IMR-90 (cell line): Measurements from ENCODE around the gene PLXNB3. TPM values are rescaled to one million over a fixed set of nuclear protein-coding genes. Genes with fewer than 3 reads are reported as not detected.

Experiments
- ATAC-seq: fragments of 200-7000 bp; cut with Tn5 transposase; 2 replicates; pipeline ENCODE4 v1.9.1; 2020; ENCODE audit warnings: low read depth, mild to moderate bottlenecking, moderate library complexity
- BruUV-seq: library from RNA; stranded (reverse); fragments of 400-500 nt; replicated peaks from 2 replicates; lab custom pipeline; 2021; lab: Mats Ljungman, UMichigan
- CTCF ChIA-PET: fragments of 300-600 bp; formaldehyde crosslinking; extraction: SDS; loops from one replicate; lab custom pipeline; 2021; ENCODE audit warnings: antibody characterized with exemption; lab: Yijun Ruan, JAX
- POLR2A ChIA-PET: fragments of 300-600 bp; sonication (Branson Sonifier 250); formaldehyde crosslinking; loops from one replicate; lab custom pipeline; 2022; ENCODE audit warnings: antibody characterized with exemption; ENCODE audit not compliant: unreplicated experiment; lab: Charles Lee
- DNase-seq: peaks from one replicate; pipeline ENCODE4 v3.0.0; 2013
- H2AFZ ChIP-seq: replicated peaks from 2 replicates; pipeline ENCODE3; 2013; ENCODE audit warnings: low read length, mild to moderate bottlenecking; ENCODE audit not compliant: poor library complexity
- H2AK5ac ChIP-seq: 2 replicates; pipeline ENCODE4 v1.6.1; 2013; ENCODE audit warnings: low read depth, low read length, inconsistent platforms
- H2AK9ac ChIP-seq: replicated peaks from 2 replicates; pipeline ENCODE3; 2013; ENCODE audit warnings: mild to moderate bottlenecking, low read depth, low read length, moderate library complexity; ENCODE audit not compliant: poor library complexity
- H2BK120ac ChIP-seq: 2 replicates; pipeline ENCODE4 v1.6.1; 2013; ENCODE audit warnings: low read depth, low read length, inconsistent platforms
- H2BK15ac ChIP-seq: 3 replicates; pipeline ENCODE4 v1.6.1; 2013; ENCODE audit warnings: low read depth, low read length, inconsistent platforms
- H2BK20ac ChIP-seq: 2 replicates; pipeline ENCODE4 v1.6.1; 2013; ENCODE audit warnings: low read depth, mild to moderate bottlenecking, inconsistent platforms, low read length, moderate library complexity
- H2BK5ac ChIP-seq: 2 replicates; pipeline ENCODE4 v1.6.1; 2013; ENCODE audit warnings: mild to moderate bottlenecking, low read depth, low read length, inconsistent platforms; ENCODE audit not compliant: poor library complexity, severe bottlenecking
- H3K14ac ChIP-seq: replicated peaks from 2 replicates; pipeline ENCODE4 v1.6.1; 2013; ENCODE audit warnings: low read depth, low read length, inconsistent platforms
- H3K18ac ChIP-seq: 2 replicates; pipeline ENCODE4 v1.6.1; 2013; ENCODE audit warnings: low read depth, low read length, control low read depth
- H3K23ac ChIP-seq: 2 replicates; pipeline ENCODE4 v1.6.1; 2013; ENCODE audit warnings: low read depth, low read length, inconsistent platforms
- H3K27ac ChIP-seq: 2 replicates; pipeline ENCODE4 v1.5.1; 2013; ENCODE audit warnings: mild to moderate bottlenecking, control low read depth, low read length; ENCODE audit not compliant: insufficient read depth
- H3K27me3 ChIP-seq: 2 replicates; pipeline ENCODE4 v1.6.1; 2013; ENCODE audit warnings: low read length; ENCODE audit not compliant: control insufficient read depth, insufficient read depth
- H3K36me3 ChIP-seq: 2 replicates; pipeline ENCODE4 v1.6.1; 2013; ENCODE audit warnings: low read length, mixed read lengths; ENCODE audit not compliant: control insufficient read depth, insufficient read depth
- H3K4ac ChIP-seq: 2 replicates; pipeline ENCODE4 v1.6.1; 2013; ENCODE audit warnings: low read depth, low read length, inconsistent platforms
- H3K4me1 ChIP-seq: 2 replicates; pipeline ENCODE4 v1.6.1; 2013; ENCODE audit warnings: low read length, mixed read lengths; ENCODE audit not compliant: control insufficient read depth, insufficient read depth
- H3K4me2 ChIP-seq: 2 replicates; pipeline ENCODE4 v1.6.1; 2013; ENCODE audit warnings: low read depth, mild to moderate bottlenecking, control low read depth, low read length, moderate library complexity
- H3K4me3 ChIP-seq: 2 replicates; pipeline ENCODE4 v1.5.1; 2013; ENCODE audit warnings: low read depth, mild to moderate bottlenecking, control low read depth, low read length, moderate library complexity; ENCODE audit not compliant: insufficient read depth
- H3K56ac ChIP-seq: 2 replicates; pipeline ENCODE4 v1.6.1; 2013; ENCODE audit warnings: low read length, inconsistent platforms; ENCODE audit not compliant: insufficient read depth; ENCODE audit errors: extremely low read depth
- H3K79me1 ChIP-seq, 2 experiments: 2 replicates each; pipeline ENCODE4 v1.6.1; 2013; ENCODE audit warnings: low read length in 2 of 2, inconsistent platforms in 1 of 2, low read depth in 1 of 2
- H3K9ac ChIP-seq: 2 replicates; pipeline ENCODE4 v1.6.1; 2013; ENCODE audit warnings: low read depth, low read length, control low read depth
- H3K9me1 ChIP-seq: 2 replicates; pipeline ENCODE4 v1.6.1; 2013; ENCODE audit warnings: low read length, inconsistent platforms; ENCODE audit not compliant: insufficient read depth
- H3K9me3 ChIP-seq: 2 replicates; pipeline ENCODE4 v1.6.1; 2013; ENCODE audit warnings: low read length; ENCODE audit not compliant: control insufficient read depth, insufficient read depth
- H4K20me1 ChIP-seq: 2 replicates; pipeline ENCODE4 v1.6.1; 2013; ENCODE audit warnings: low read length, inconsistent platforms; ENCODE audit not compliant: insufficient read depth
- H4K5ac ChIP-seq: 2 replicates; pipeline ENCODE4 v1.6.1; 2013; ENCODE audit warnings: mild to moderate bottlenecking, low read depth, low read length, control low read depth
- H4K8ac ChIP-seq, 2 experiments: 2 replicates each; pipeline ENCODE4 v1.6.1; 2013; ENCODE audit warnings: low read depth in 2 of 2, low read length in 2 of 2, control low read depth in 1 of 2, inconsistent platforms in 1 of 2
- H4K91ac ChIP-seq: 2 replicates; pipeline ENCODE4 v1.6.1; 2013; ENCODE audit warnings: low read depth, low read length, inconsistent platforms; ENCODE audit not compliant: insufficient read depth
- FOS ChIP-seq: fragments of 150-350 bp; IDR thresholded peaks from 2 replicates; pipeline ENCODE4 v1.6.1; 2016; ENCODE audit warnings: low read depth, low read length
- RAD21 ChIP-seq: IDR thresholded peaks from 2 replicates; pipeline ENCODE4 v1.6.1; 2012; ENCODE audit warnings: low read length, improper control_type of control experiment
- WGBS, 2 experiments: methylation state at CpG; one replicate each; pipeline versions ENCODE4 v1.1.5 to v1.1.7; 2013; ENCODE audit warnings: missing lambda C conversion rate in 2 of 2; ENCODE audit not compliant: insufficient read length in 1 of 2; ENCODE audit errors: extremely low coverage in 2 of 2; 5-methylcytosine and 5-hydroxymethylcytosine counted together
- dilution Hi-C: fragments of 300-500 bp; cut with HindIII; formaldehyde crosslinking; loops from one replicate; pipeline ENCODE4 v1.14.3; 2018; ENCODE audit warnings: low sequenced_read_pairs; ENCODE audit not compliant: unreplicated experiment
- in situ Hi-C: fragments of 300-500 bp; cut with MboI; formaldehyde crosslinking; loops from 3 replicates; pipeline ENCODE4 v1.14.3; 2019; ENCODE audit warnings: low sequenced_read_pairs, inconsistent platforms, mixed read lengths
- intact Hi-C: fragments of 100-400 bp; cut with micrococcal nuclease; formaldehyde crosslinking; loops from 2 replicates; pipeline ENCODE4 v1.10.0; 2022
- polyA plus RNA-seq, 3 experiments: library from polyadenylated mRNA; depleted of rRNA; stranded (reverse); fragments of >200 nt; gene quantifications; 2 replicates each; pipeline ENCODE4 v1.2.3, GENCODE V29; 2012; ENCODE audit warnings: low replicate concordance in 1 of 3
- total RNA-seq: library from RNA; depleted of rRNA; stranded (reverse); fragments of >200 nt; gene quantifications from 2 replicates; pipeline ENCODE4 v1.2.3, GENCODE V29; 2012

The PLXNB3 gene
- total and polyA plus RNA-seq, 2 of the 4 experiments (the other 2 are of a cell fraction) = 0.36 to 22.3 TPM

GRCh38 chrX:153735274-153735673 lies 28.8 kb upstream of the PLXNB3 start:
- dilution Hi-C loops (no loop called here), in situ Hi-C loops (no loop called here), intact Hi-C loops (no loop called here)
- no peak for ATAC-seq
- no peak for DNase-seq
- Histone ChIP-seq H3K23ac (no peak overlapping the region), H2BK120ac (no peak overlapping the region), H3K27ac (no peak overlapping the region), H2BK20ac (no peak overlapping the region), H3K9me3 (peaks cover 1% of the 10 kb centered on the region; the same call in 1 of the 2 replicates), H4K5ac (no peak overlapping the region), H2BK5ac (no peak overlapping the region), H3K9me1 (no peaks in the 10 kb centered on the region), H3K14ac (no peak overlapping the region), H3K18ac (no peak overlapping the region), H4K8ac (no peak overlapping the region), H3K27me3 (no peaks in the 10 kb centered on the region), H3K56ac (no peak overlapping the region), H3K4me1 (no peaks in the 10 kb centered on the region), H3K9ac (no peak overlapping the region), H2AFZ (no peak overlapping the region), H2AK9ac (no peak overlapping the region), H2AK5ac (no peak overlapping the region), H3K4me3 (no peak overlapping the region), H2BK15ac (no peak overlapping the region), H4K91ac (no peak overlapping the region), H3K79me1 (no peaks in the 10 kb centered on the region), H4K20me1 (no peaks in the 10 kb centered on the region), H3K4ac (no peak overlapping the region), H3K4me2 (no peak overlapping the region), H3K36me3 (peaks cover 10% of the 10 kb centered on the region; the same call in 1 of the 2 replicates)
- TF ChIP-seq RAD21 (no peak), FOS (no peak)
- WGBS, 2 experiments = 40% methylated on average over 1 of the region's 9 CpGs; no CpG with 5 or more reads in 1 of the 2 experiments
- ChIA-PET POLR2A (no interaction called here), CTCF (no interaction called here)
- no TSS peak for BruUV-seq
